ENCODE data around the gene CRYBG2. TPM values are rescaled to one million over a fixed set of nuclear protein-coding genes. Genes with fewer than 3 reads are reported as not detected.
A peak's percentile ranks its signal among the peaks of the same experiment; 100 is the strongest.

CRYBG2 gene
- total and polyA plus RNA-seq, 2 of the 13 experiments (the other 11 are each of a cell fraction or from before 2014, with no cell fraction given), result 1.3 to 2.9 TPM

- TF ChIP-seq ZHX1 (CRISPR knock-in tag; IDR thresholded peaks at IDR 0.05; ENCODE audit: low read depth), result peak; percentile 66; the same call in 1 of the 2 replicates
- peak; percentile 50; the same call in 1 of the 2 replicates for TF ChIP-seq ZC3H13 (CRISPR knock-in tag; IDR thresholded peaks at IDR 0.05)
- TF ChIP-seq, protein P1, sequence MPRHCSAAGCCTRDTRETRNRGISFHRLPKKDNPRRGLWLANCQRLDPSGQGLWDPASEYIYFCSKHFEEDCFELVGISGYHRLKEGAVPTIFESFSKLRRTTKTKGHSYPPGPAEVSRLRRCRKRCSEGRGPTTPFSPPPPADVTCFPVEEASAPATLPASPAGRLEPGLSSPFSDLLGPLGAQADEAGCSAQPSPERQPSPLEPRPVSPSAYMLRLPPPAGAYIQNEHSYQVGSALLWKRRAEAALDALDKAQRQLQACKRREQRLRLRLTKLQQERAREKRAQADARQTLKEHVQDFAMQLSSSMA (CRISPR knock-in tag; IDR thresholded peaks at IDR 0.05), result no peak
- no peak for TF ChIP-seq ARNTL (CRISPR knock-in tag; IDR thresholded peaks at IDR 0.05)
- no peak for TF ChIP-seq ZNF567 (CRISPR knock-in tag; IDR thresholded peaks at IDR 0.05; ENCODE audit: borderline replicate concordance)
- no peak for TF ChIP-seq ZNF44 (CRISPR knock-in tag; IDR thresholded peaks at IDR 0.05)
- no peak for TF ChIP-seq TCF7 (IDR thresholded peaks at IDR 0.05; ENCODE audit: low read depth)
- TF ChIP-seq ZNF646 (CRISPR knock-in tag; IDR thresholded peaks at IDR 0.05), result peak; percentile 89
- TF ChIP-seq ZNF264 (CRISPR knock-in tag; IDR thresholded peaks at IDR 0.05), result no peak
- no peak for TF ChIP-seq ELF4 (CRISPR knock-in tag; IDR thresholded peaks at IDR 0.05; ENCODE audit: borderline replicate concordance)
- TF ChIP-seq HMGA1 (CRISPR knock-in tag; conservative IDR thresholded peaks at IDR 0.05), result no peak
- TF ChIP-seq ZNF274 (CRISPR knock-in tag; IDR thresholded peaks at IDR 0.05), result no peak
- TF ChIP-seq HNRNPH1 (optimal IDR thresholded peaks at IDR 0.05; ENCODE audit: low read depth, low read length), result no peak
- no peak for TF ChIP-seq DNMT3B (CRISPR knock-in tag; conservative IDR thresholded peaks at IDR 0.05)
- no peak for TF ChIP-seq ZNF513 (CRISPR knock-in tag; conservative IDR thresholded peaks at IDR 0.05)
- no peak for TF ChIP-seq CHCHD3 (CRISPR knock-in tag; IDR thresholded peaks at IDR 0.05)
- TF ChIP-seq ZNF33B (CRISPR knock-in tag; IDR thresholded peaks at IDR 0.05), result no peak
- peak; percentile 58; the same call in 1 of the 2 replicates for TF ChIP-seq KMT2B (CRISPR knock-in tag; IDR thresholded peaks at IDR 0.05)
Measured at GRCh38 chr1:26358411-26359384, 4.8 kb upstream of the CRYBG2 start (continued).
